ENCODE results near the gene ADAMTS16. TPM values are rescaled to one million over a fixed set of nuclear protein-coding genes. Genes with fewer than 3 reads are reported as not detected.

ADAMTS16 gene
- total and polyA plus RNA-seq, 2 experiments from 2014 or later: 2.8 to 15.4 TPM

DNA sequence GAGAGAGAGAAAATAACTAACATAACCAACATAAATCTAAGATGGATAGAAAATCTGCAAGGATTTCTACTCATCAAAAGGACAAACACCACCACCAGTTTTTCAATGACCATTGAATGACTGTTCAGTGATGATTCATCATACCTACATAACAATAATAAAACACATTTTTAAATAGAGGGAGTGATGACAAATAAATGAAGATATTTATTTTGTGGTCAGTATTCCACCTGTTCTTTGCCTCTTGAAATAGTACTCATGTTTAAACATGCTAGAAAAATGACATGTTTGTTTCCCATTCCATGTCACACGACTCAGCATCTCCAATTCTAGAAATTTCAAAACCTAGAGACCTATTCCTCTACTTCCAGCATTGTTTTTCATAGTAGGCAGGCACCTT is 34.6 kb upstream of the ADAMTS16 start:
- Mint-ChIP-seq H3K27ac (no peak overlapping the region), H3K27me3 (ENCODE audit: insufficient read depth, low read depth, poor library complexity) (no peaks in the 10 kb centered on the region), H3K4me3 (no peak overlapping the region), H3K4me1 (peaks cover 5% of the 10 kb centered on the region; the same call in 2 of the 3 replicates), H3K36me3 (ENCODE audit: low read depth) (no peaks in the 10 kb centered on the region), H3K9me3 (peaks cover 6% of the 10 kb centered on the region; the same call in 2 of the 3 replicates)
- H3K79me2 ChIP-seq (replicated peaks; ENCODE audit: insufficient read depth): no peaks in the 10 kb centered on the region
- TF ChIP-seq, protein P1, sequence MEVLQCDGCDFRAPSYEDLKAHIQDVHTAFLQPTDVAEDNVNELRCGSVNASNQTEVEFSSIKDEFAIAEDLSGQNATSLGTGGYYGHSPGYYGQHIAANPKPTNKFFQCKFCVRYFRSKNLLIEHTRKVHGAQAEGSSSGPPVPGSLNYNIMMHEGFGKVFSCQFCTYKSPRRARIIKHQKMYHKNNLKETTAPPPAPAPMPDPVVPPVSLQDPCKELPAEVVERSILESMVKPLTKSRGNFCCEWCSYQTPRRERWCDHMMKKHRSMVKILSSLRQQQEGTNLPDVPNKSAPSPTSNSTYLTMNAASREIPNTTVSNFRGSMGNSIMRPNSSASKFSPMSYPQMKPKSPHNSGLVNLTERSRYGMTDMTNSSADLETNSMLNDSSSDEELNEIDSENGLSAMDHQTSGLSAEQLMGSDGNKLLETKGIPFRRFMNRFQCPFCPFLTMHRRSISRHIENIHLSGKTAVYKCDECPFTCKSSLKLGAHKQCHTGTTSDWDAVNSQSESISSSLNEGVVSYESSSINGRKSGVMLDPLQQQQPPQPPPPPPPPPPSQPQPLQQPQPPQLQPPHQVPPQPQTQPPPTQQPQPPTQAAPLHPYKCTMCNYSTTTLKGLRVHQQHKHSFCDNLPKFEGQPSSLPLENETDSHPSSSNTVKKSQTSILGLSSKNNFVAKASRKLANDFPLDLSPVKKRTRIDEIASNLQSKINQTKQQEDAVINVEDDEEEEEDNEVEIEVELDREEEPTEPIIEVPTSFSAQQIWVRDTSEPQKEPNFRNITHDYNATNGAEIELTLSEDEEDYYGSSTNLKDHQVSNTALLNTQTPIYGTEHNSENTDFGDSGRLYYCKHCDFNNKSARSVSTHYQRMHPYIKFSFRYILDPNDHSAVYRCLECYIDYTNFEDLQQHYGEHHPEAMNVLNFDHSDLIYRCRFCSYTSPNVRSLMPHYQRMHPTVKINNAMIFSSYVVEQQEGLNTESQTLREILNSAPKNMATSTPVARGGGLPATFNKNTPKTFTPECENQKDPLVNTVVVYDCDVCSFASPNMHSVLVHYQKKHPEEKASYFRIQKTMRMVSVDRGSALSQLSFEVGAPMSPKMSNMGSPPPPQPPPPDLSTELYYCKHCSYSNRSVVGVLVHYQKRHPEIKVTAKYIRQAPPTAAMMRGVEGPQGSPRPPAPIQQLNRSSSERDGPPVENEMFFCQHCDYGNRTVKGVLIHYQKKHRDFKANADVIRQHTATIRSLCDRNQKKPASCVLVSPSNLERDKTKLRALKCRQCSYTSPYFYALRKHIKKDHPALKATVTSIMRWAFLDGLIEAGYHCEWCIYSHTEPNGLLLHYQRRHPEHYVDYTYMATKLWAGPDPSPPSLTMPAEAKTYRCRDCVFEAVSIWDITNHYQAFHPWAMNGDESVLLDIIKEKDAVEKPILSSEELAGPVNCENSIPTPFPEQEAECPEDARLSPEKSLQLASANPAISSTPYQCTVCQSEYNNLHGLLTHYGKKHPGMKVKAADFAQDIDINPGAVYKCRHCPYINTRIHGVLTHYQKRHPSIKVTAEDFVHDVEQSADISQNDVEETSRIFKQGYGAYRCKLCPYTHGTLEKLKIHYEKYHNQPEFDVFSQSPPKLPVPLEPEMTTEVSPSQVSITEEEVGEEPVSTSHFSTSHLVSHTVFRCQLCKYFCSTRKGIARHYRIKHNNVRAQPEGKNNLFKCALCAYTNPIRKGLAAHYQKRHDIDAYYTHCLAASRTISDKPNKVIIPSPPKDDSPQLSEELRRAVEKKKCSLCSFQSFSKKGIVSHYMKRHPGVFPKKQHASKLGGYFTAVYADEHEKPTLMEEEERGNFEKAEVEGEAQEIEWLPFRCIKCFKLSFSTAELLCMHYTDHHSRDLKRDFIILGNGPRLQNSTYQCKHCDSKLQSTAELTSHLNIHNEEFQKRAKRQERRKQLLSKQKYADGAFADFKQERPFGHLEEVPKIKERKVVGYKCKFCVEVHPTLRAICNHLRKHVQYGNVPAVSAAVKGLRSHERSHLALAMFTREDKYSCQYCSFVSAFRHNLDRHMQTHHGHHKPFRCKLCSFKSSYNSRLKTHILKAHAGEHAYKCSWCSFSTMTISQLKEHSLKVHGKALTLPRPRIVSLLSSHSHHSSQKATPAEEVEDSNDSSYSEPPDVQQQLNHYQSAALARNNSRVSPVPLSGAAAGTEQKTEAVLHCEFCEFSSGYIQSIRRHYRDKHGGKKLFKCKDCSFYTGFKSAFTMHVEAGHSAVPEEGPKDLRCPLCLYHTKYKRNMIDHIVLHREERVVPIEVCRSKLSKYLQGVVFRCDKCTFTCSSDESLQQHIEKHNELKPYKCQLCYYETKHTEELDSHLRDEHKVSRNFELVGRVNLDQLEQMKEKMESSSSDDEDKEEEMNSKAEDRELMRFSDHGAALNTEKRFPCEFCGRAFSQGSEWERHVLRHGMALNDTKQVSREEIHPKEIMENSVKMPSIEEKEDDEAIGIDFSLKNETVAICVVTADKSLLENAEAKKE (CRISPR knock-in tag; IDR thresholded peaks at IDR 0.05): no peak
- TF ChIP-seq CREB1 (CRISPR knock-in tag; IDR thresholded peaks at IDR 0.05; ENCODE audit: low read depth) (no peak), EZH2 (IDR thresholded peaks at IDR 0.05; ENCODE audit: low read depth, unreplicated experiment) (no peak), POLR2AphosphoS5 (IDR thresholded peaks at IDR 0.05; ENCODE audit: low read depth) (no peak), ZNF114 (CRISPR knock-in tag; IDR thresholded peaks at IDR 0.05) (no peak)
- TF ChIP-seq, protein P2, sequence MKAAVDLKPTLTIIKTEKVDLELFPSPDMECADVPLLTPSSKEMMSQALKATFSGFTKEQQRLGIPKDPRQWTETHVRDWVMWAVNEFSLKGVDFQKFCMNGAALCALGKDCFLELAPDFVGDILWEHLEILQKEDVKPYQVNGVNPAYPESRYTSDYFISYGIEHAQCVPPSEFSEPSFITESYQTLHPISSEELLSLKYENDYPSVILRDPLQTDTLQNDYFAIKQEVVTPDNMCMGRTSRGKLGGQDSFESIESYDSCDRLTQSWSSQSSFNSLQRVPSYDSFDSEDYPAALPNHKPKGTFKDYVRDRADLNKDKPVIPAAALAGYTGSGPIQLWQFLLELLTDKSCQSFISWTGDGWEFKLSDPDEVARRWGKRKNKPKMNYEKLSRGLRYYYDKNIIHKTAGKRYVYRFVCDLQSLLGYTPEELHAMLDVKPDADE (IDR thresholded peaks at IDR 0.05): no peak
- TF ChIP-seq, protein P3, sequence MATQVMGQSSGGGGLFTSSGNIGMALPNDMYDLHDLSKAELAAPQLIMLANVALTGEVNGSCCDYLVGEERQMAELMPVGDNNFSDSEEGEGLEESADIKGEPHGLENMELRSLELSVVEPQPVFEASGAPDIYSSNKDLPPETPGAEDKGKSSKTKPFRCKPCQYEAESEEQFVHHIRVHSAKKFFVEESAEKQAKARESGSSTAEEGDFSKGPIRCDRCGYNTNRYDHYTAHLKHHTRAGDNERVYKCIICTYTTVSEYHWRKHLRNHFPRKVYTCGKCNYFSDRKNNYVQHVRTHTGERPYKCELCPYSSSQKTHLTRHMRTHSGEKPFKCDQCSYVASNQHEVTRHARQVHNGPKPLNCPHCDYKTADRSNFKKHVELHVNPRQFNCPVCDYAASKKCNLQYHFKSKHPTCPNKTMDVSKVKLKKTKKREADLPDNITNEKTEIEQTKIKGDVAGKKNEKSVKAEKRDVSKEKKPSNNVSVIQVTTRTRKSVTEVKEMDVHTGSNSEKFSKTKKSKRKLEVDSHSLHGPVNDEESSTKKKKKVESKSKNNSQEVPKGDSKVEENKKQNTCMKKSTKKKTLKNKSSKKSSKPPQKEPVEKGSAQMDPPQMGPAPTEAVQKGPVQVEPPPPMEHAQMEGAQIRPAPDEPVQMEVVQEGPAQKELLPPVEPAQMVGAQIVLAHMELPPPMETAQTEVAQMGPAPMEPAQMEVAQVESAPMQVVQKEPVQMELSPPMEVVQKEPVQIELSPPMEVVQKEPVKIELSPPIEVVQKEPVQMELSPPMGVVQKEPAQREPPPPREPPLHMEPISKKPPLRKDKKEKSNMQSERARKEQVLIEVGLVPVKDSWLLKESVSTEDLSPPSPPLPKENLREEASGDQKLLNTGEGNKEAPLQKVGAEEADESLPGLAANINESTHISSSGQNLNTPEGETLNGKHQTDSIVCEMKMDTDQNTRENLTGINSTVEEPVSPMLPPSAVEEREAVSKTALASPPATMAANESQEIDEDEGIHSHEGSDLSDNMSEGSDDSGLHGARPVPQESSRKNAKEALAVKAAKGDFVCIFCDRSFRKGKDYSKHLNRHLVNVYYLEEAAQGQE (IDR thresholded peaks at IDR 0.05; ENCODE audit: unreplicated experiment): no peak
- no peak for DNase-seq (ENCODE audit: low spot score)
- peaks cover 24% of the 10 kb centered on the region for H3K9me2 ChIP-seq (ENCODE audit: insufficient read depth)
- H3K27ac ChIP-seq (ENCODE audit: low read depth): no peak overlapping the region
- no peaks in the 10 kb centered on the region for H3K27me3 ChIP-seq (ENCODE audit: insufficient read depth)
- H3F3A ChIP-seq (replicated peaks; ENCODE audit: low read depth): no peaks in the 10 kb centered on the region
- no peak overlapping the region; the same call in 1 of the 2 replicates for H2AFZ ChIP-seq
- H3K4me1 ChIP-seq (ENCODE audit: insufficient read depth): peaks cover 8% of the 10 kb centered on the region; the same call in 1 of the 2 replicates
- no peak overlapping the region for H3K4me3 ChIP-seq
- no peak overlapping the region for H3K4me2 ChIP-seq
- ATAC-seq: no peak
- no peaks in the 10 kb centered on the region for H4K20me1 ChIP-seq (replicated peaks; ENCODE audit: insufficient read depth)
- no peaks in the 10 kb centered on the region for H3K36me3 ChIP-seq (ENCODE audit: insufficient read depth)
